ENCODE measurements around the gene SBK2. TPM values are rescaled to one million over a fixed set of nuclear protein-coding genes. Genes with fewer than 3 reads are reported as not detected.
A peak's percentile ranks its signal among the peaks of the same experiment; 100 is the strongest.

Gene SBK2
- total RNA-seq, 2 experiments from 2014 or later = not detected

DNA sequence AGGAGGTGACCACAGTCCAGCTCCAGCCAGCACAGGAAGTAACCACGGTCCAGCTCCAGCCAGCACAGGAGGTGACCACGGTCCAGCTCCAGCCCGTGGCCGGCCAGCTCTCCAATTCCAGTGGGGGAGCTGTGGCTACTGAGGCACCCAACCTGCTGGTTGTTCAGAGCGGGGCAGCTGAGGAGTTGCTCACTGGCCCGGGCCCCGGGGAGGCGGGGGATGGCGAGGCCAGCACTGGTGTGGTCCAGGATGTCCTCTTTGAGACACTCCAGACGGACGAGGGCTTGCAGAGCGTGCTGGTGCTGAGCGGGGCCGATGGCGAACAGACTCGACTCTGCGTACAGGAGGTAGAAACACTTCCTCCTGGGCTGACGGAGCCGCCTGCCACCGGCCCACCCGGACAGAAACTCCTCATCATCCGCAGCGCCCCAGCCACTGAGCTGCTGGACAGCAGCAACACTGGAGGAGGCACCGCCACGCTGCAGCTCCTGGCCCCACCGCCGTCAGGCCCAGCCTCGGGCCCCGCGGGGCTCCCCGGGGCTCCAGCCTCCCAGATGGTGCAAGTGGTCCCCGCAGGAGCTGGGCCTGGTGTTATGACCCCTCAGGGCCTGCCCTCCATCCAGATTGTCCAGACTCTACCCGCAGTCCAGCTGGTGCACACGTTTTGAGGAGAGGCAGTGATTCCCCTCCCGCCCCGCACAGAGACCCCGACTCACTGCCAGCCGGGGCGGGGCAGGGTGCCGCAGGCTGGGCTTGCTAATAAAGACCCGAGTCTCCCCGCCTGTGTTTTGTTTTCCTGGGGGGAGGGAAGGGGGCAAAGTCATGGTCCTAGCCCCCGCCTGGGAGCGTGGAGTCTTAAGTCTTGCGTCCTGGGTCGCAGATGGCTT, 53.0 kb downstream of the SBK2 start:
- no peak for DNase-seq (ENCODE audit: low spot score)
- Histone ChIP-seq H4K20me1 (ENCODE audit: insufficient read depth, low read length) (no peaks in the 10 kb centered on the region), H3K79me2 (ENCODE audit: insufficient read depth, low read depth, low read length) (0 out of 2 replicates have a peak, but pooled peaks cover under 1% of the 10 kb centered on the region), H3K4me1 (ENCODE audit: insufficient read depth, low read length, poor library complexity, severe bottlenecking) (peaks cover 42% of the 10 kb centered on the region), H2AFZ (ENCODE audit: low read length) (0 out of 2 replicates have a peak overlapping the region, but pooled peaks have one; percentile 73), H3K9me2 (ENCODE audit: insufficient read depth, low read length) (no peaks in the 10 kb centered on the region), H3K4me3 (ENCODE audit: low read depth, low read length, poor library complexity, severe bottlenecking) (peak overlapping the region; percentile 76), H3K4me2 (ENCODE audit: low read length) (peak overlapping the region; percentile 78), H3K27ac (ENCODE audit: low read depth, low read length, poor library complexity, severe bottlenecking) (peak overlapping the region; percentile 50), H3K9me3 (ENCODE audit: low read length) (no peaks in the 10 kb centered on the region), H3K36me3 (ENCODE audit: insufficient read depth, low read length) (no peaks in the 10 kb centered on the region; the same call in 1 of the 2 replicates)
- TF ChIP-seq, protein P1, sequence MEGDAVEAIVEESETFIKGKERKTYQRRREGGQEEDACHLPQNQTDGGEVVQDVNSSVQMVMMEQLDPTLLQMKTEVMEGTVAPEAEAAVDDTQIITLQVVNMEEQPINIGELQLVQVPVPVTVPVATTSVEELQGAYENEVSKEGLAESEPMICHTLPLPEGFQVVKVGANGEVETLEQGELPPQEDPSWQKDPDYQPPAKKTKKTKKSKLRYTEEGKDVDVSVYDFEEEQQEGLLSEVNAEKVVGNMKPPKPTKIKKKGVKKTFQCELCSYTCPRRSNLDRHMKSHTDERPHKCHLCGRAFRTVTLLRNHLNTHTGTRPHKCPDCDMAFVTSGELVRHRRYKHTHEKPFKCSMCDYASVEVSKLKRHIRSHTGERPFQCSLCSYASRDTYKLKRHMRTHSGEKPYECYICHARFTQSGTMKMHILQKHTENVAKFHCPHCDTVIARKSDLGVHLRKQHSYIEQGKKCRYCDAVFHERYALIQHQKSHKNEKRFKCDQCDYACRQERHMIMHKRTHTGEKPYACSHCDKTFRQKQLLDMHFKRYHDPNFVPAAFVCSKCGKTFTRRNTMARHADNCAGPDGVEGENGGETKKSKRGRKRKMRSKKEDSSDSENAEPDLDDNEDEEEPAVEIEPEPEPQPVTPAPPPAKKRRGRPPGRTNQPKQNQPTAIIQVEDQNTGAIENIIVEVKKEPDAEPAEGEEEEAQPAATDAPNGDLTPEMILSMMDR (conservative IDR thresholded peaks at IDR 0.05; ENCODE audit: low read length) = no peak
- no peak for TF ChIP-seq EZH2phosphoT487 (IDR thresholded peaks at IDR 0.05; ENCODE audit: borderline replicate concordance, low read depth, low read length)
- BruUV-seq (replicated peaks) = no TSS peak
- intact Hi-C loops (cut with micrococcal nuclease; ENCODE audit: unreplicated experiment) = no loop called here
- POLR2A ChIA-PET = interaction anchor here (1.2 kb wide), 1 partner anchor 7 kb away, joined by 3 read pairs; the partner anchor contains the start of gene ZNF628
- CTCF ChIA-PET (ENCODE audit: unreplicated experiment) = no interaction called here

DNA sequence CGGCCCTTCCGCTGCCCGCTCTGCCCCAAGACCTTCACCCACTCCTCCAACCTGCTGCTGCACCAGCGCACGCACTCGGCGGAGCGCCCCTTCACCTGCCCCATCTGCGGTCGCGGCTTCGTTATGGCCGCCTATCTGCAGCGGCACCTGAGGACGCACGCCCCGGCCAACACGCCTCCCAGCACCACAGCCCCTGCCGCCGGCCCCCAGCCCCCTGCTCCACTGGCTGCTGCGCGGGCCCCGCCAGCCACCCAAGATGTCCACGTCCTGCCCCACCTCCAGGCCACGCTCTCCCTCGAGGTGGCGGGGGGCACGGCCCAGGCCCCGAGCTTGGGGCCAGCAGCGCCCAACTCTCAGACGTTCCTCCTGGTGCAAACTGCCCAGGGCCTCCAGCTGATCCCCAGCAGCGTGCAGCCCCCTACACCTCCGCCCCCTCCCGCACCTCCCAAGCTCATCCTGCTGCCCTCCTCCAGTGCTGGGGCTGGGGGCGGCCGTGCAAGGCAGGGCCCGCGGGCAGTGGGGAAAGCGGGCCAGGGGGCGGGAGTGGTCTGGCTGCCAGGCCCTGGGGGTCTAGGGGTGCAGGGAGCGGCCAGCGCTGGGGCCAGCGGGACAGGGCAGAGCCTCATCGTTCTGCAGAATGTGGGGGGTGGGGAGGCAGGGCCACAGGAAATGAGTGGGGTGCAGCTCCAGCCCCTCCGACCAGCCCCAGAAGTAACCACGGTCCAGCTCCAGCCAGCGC, 53.8 kb downstream of the SBK2 start:
- BruUV-seq (replicated peaks) = no TSS peak
- Histone ChIP-seq H3K4me1 (ENCODE audit: insufficient read depth, low read length, poor library complexity, severe bottlenecking) (peaks cover 42% of the 10 kb centered on the region), H4K20me1 (ENCODE audit: insufficient read depth, low read length) (no peaks in the 10 kb centered on the region), H3K4me3 (ENCODE audit: low read depth, low read length, poor library complexity, severe bottlenecking) (no peak overlapping the region), H3K9me2 (ENCODE audit: insufficient read depth, low read length) (no peaks in the 10 kb centered on the region), H3K9me3 (ENCODE audit: low read length) (no peaks in the 10 kb centered on the region), H3K27ac (ENCODE audit: low read depth, low read length, poor library complexity, severe bottlenecking) (no peak overlapping the region), H3K79me2 (ENCODE audit: insufficient read depth, low read depth, low read length) (peaks cover 7% of the 10 kb centered on the region; the same call in 1 of the 2 replicates), H3K36me3 (ENCODE audit: insufficient read depth, low read length) (no peaks in the 10 kb centered on the region; the same call in 1 of the 2 replicates), H2AFZ (ENCODE audit: low read length) (no peak overlapping the region), H3K4me2 (ENCODE audit: low read length) (no peak overlapping the region)
- ChIA-PET CTCF (ENCODE audit: unreplicated experiment) (no interaction called here), POLR2A (no interaction called here)
- no peak for DNase-seq (ENCODE audit: low spot score)
- TF ChIP-seq, protein P1 (conservative IDR thresholded peaks at IDR 0.05; ENCODE audit: low read length) = no peak
- TF ChIP-seq EZH2phosphoT487 (IDR thresholded peaks at IDR 0.05; ENCODE audit: borderline replicate concordance, low read depth, low read length) = no peak
- intact Hi-C loops (cut with micrococcal nuclease; ENCODE audit: unreplicated experiment) = no loop called here

Data from OCI-LY7 (cell line).